Fibroblast of lung (primary cell): ENCODE results near the gene GLIS1.

ENCODE experiments used
- EZH2 ChIP-seq: IDR thresholded peaks from 2 replicates; pipeline ENCODE4 v1.5.1; 2012; ENCODE audit warnings: low read length, control low read depth, mild to moderate bottlenecking; ENCODE audit errors: missing control alignments
- TF ChIP-seq, protein P1 (sequence below), 2 donors: IDR thresholded peaks in 1 of 2; conservative IDR thresholded peaks in 1 of 2; 1 replicate in 1 of 2; 2 replicates in 1 of 2; pipeline ENCODE4 v1.5.1; 2011 to 2012; ENCODE audit warnings: low read length in 2 of 2, control low read depth in 1 of 2, inconsistent platforms in 1 of 2, low read depth in 1 of 2, mild to moderate bottlenecking in 1 of 2

DNA sequence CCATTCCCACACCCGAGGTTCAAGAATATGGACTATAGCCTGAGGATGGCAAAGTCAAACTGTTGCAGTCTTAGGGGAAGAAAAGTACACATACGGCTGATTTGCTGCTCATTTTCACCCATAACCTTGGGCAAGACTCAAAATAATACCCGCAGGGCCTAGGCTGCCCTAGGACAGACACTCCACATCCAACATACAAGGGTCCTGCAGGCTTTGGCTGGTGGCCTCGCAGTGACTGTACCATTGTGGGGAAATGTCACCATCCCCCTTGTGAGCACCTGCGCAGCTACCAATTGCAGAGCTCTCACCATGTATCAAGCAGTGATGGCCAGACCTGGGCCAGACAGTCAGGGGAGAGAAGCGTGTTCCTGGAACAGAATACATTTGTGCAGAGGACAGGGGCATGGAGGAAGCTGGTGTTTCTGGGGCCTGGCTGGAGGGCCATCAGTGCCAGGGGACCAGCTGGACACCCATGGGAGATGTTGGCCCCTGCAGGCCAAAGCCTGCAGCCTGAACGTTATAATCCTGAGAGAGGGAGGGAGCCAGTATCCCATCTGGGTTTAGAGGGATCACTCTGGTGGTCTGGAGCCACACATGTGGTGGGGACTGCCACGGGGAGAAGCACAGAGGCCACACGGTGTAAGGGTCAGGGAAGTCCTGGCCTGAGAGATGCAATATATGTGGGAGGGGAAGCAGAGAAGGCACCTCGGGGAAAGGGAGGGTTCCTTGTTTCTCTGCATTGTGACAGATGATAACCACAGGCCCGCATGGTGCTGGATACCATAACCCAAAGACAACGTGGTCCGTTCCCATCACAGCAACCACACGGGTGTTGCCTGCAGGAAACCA, 101.2 kb downstream of the GLIS1 start:
- TF ChIP-seq, protein P1, sequence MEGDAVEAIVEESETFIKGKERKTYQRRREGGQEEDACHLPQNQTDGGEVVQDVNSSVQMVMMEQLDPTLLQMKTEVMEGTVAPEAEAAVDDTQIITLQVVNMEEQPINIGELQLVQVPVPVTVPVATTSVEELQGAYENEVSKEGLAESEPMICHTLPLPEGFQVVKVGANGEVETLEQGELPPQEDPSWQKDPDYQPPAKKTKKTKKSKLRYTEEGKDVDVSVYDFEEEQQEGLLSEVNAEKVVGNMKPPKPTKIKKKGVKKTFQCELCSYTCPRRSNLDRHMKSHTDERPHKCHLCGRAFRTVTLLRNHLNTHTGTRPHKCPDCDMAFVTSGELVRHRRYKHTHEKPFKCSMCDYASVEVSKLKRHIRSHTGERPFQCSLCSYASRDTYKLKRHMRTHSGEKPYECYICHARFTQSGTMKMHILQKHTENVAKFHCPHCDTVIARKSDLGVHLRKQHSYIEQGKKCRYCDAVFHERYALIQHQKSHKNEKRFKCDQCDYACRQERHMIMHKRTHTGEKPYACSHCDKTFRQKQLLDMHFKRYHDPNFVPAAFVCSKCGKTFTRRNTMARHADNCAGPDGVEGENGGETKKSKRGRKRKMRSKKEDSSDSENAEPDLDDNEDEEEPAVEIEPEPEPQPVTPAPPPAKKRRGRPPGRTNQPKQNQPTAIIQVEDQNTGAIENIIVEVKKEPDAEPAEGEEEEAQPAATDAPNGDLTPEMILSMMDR (conservative IDR thresholded peaks at IDR 0.05 in 1 of 2, IDR thresholded peaks at IDR 0.05 in 1 of 2; ENCODE audit: low read depth in 1 of 2, low read length in 2 of 2), result no peak
- TF ChIP-seq EZH2, result no peak
